CD4-positive, alpha-beta T cell treated with Interleukin-17A for 4 hours (primary cell): ENCODE measurements around the gene LTBP4.
A peak's percentile ranks its signal among the peaks of the same experiment; 100 is the strongest.
"Not testable (repeated sequence)": the region's sequence is repeated elsewhere in the genome, so short reads cannot be mapped to it uniquely, and the experiment has no call there.

Experiments
- DNase-seq: peaks from one replicate; pipeline ENCODE4 v3.0.0-alpha.2; 2020; ENCODE audit warnings: mixed read lengths

LTBP4 gene

DNA sequence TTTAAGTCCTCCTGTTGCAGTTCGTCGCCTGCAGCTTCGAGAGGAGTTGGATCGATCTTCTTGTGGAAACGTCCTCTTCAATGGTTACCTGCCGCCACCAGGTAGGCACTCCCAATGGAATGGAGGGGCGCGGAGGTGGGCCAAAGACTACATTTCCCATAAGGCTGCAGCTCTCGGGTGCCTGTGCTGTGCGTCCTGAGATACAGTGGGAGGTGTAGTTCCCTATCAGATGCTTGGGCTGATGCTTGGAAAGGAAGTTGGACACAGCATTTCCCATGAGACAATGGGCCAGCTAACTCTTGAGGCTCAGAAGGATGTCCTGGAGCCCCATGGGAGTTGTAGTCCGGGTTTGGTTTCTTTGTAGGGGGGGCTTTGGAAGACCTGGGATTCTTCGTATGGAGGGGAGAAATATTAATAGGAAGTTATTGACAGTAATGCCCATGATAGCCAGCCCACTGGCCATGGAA, 22.7 kb upstream of the LTBP4 start:
- no peak for DNase-seq

DNA sequence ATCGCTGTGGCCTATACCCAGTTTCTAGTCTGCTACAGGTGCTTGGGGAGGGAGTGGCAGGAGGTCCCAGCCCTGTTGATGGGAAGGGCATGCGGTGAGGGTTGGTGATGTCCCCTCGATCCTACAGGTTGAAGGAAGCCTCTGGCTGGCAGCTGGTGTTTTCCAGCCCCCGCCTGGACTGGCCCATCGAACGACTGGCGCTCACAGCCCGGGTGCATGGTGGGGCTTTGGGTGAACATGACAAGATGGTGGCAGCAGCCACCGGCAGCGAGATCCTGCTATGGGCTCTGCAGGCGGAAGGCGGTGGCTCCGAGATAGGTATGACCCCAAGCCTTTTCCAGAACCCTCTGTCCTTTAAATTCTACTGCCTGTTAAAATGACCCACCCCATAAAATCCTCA, 20.6 kb upstream of the LTBP4 start:
- DNase-seq: no peak

DNA sequence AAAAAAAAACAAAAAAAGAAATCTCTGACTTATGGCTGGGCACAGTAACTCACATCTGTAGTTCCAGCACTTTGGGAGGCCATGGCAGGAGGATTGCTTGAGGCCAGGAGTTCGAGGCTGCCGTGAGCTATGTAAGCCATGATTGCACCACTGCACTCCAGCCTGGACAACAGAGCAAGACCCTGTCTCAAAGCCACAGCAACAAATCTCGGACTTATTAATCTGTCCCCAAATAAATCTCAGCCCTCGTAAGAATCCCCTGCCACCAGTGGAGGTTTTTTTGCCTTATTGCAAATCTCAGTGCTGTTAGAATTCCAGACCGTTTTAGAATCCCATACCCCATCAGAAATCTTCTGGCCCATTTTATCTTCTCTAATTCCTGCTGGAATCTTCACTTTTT, 19.6 kb upstream of the LTBP4 start:
- DNase-seq: no peak

DNA sequence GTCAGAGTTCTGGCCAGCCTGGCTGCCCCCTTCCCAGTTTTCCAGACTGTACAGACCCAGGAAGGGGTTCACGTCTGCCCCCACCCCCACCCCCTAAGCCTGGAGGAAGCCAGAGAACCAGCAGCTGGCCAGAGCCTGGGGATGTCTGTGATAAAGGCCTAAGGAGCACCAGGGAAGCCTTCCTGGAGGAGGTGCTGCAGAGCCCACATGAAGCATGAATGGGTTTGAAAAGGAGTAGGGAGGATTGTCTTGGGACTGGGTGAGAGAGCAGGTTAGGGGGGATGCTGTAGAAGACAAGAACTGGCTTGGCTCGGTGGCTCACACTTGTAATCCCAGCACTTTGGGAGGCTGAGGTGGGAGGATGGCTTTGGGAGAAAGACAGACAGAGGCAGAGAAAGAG, 18.7 kb upstream of the LTBP4 start:
- DNase-seq: no peak

DNA sequence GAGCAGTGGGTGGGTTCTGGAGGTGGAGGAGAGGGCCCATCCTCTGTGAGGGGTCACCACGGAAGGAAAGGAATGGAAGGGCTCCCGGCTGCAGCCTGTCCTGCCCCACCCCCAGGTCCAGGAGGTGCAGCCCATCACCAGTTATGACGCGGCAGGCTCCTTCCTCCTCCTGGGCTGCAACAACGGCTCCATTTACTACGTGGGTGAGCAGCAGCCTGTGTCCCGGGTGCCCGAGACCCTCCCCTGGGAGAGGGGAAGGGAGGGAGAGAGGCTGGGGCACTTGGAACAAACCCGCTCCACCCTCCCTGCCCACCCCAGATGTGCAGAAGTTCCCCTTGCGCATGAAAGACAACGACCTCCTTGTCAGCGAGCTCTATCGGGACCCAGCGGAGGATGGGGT, 17.9 kb upstream of the LTBP4 start:
- no peak for DNase-seq

DNA sequence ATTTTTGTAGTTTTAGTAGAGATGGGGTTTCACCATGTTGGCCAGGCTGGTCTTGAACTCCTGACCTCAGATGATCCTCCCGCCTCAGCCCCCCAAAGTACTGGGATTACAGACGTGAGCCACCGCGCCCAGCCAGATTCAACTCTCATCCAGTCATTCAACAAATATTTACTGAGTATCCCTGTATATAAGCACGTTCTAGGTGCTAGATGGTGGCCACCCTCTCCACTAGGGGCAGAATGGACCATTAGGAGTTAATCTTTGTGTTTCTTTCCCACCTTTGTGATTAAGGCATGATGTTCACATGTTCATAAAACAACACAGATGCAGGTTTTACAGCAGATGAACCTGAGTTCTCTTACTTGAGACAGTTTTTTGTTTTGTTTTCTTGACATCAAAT, 17.2 kb upstream of the LTBP4 start:
- no peak for DNase-seq

DNA sequence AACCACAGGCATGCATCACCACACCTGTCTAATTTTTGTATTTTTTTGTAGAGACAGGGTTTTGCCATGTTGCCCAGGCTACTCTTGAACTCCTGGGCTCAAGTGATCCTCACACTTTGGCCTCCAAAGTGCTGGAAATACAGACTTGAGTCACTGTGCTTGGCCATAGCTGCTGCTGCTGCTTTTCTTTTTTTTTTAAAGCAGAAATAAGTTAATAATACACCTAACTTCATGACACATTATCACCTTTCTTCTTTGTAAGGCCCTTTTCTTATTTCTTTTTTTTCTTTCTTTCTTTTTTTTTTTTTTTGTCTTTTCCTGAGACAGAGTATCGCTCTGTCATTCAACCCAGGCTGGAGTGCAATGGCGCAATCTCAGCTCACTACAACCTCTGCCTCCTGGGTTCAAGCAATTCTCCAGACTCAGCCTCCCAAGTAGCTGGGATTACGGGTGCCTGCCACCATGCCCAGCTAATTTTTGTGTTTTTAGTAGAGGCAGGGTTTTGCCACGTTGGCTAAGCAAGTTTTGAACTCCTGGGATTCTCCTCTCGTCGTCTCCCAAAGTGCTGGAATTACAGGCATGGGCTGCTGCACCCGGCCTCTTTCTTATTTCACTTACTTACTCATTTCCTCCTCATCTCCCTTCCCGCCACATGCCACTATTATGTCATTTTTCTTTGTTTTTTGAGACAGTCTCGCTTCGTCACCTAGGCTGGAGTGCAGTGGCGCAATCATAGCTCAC, 15.8 kb upstream of the LTBP4 start:
- no peak for DNase-seq

DNA sequence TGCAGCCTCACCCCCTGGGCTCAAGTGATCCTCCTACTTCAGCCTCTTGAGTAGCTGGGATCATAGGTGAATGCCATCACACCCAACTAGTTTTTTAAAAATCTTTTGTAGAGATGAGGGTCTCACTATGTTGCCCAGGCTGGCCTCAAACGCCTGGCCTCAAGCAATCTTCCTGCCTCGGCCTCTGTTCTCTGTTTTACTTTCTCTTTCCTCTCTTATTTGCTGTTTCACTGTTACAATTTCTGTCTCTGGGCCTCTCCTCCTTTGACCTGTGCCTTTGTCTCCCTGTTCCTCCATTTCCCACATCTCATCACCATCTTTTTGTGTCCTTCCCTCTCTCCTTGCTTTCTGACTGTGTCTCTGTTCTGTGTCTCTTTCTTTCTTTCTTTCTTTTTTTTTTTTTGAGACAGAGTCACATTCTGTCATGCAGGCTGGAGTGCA, 15.2 kb upstream of the LTBP4 start:
- DNase-seq: no peak

DNA sequence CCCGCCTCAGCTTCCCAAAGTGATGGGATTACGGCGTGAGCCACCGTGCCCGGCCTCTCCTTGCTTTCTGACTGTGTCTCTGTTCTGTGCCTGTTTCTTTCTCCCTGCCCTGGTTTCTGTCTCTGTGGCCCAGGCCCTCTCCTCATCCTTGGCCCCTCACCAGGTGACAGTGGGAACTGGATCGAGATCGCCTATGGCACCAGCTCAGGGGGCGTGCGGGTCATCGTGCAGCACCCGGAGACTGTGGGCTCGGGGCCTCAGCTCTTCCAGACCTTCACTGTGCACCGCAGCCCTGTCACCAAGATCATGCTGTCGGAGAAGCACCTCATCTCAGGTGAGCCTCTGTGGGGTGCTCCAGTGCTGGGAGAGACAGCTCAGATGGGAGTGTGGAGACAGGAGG, 14.6 kb upstream of the LTBP4 start:
- no peak for DNase-seq

DNA sequence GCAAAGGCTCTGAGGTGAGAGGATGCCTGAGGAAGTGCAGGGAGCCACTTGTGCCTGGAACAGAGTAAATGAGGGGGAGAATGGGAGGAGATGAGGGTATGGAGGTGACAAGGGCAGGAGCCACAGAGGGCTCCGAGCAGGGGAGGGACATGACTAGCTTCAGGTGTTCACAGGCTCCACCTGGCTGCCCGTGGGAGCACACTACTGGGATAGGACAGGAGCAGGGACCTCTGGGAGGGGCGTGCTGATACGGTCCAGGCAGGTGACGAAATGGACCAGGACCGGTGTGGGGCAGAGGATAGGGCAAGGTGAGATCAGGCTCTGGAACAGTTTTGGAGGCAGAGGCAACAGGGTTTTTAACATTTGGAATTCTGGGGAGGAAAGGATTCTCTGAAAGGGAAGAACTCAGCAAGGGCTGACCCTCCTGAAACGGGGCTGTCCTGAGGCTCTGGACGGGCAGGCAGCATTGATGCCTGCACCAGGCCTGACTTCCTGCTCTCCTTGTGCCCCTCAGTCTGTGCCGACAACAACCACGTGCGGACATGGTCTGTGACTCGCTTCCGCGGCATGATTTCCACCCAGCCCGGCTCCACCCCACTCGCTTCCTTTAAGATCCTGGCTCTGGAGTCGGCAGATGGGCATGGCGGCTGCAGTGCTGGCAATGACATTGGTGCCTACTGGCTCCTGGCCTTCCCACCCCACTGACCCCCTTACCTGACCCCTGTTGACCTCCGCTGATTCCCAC, 12.9 kb upstream of the LTBP4 start:
- DNase-seq: no peak

DNA sequence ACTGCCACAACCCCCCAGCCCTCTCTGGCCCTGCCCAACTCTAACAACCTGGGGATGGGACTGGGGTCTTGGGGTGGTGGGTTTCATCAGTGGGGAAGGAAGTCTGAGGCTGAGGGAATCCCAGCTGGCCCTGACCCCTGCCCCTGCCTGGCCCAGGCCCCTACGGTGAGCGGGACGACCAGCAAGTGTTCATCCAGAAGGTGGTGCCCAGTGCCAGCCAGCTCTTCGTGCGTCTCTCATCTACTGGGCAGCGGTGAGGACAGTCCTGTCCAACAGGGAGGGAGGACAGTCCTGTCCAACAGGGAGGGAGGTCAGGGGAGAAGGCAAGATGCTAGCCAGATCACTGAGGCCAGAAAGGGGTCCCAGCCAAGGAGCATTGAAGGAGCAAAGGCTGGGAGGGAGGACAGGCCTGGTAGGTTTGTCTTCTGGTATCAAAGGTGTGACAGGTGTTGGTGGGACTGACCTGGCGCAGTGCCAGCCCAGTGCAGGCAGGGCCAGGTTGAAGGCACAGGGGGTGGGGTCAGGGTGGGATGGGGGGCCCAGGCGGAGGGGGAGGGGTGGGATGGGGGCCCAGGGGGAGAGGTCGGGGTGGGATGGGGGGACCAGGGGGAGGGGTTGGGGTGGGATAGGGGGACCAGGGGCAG, 12.1 kb upstream of the LTBP4 start:
- DNase-seq: no peak

DNA sequence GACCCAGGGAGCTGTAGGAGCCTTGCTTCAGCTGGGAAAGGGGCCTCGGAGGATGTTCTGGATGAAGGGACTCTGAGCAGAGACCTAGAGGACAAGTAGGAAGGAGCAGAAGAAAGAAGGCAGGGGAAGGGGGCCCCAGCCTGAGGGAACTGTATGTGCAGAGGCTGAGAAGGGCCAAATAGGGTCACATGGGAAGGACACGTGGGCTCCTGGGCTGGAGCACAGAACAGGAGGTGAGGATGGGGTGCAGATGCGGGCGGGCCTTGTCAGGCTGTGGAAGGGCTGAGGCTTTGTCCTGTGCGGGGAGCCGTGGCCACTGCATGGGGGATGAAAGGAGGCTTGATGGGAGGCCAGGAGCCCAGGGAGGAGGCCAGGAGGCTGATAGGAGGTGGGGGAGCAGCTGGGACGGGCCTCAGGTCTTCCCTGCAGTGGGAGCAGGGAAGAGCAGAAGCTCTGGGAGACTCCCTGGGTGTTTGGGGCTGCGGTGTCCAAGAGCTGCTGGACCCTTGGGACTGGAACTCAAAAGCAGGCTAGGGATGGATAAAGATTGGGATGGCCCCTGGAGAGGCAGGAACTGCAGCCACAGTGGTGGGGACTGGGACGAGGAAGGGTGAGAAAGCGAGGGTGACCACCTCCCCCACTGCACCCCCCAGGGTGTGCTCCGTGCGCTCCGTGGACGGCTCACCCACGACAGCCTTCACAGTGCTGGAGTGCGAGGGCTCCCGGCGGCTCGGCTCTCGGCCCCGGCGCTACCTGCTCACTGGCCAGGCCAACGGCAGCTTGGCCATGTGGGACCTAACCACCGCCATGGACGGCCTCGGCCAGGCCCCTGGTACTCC, 11.4 kb upstream of the LTBP4 start:
- DNase-seq: no peak

DNA sequence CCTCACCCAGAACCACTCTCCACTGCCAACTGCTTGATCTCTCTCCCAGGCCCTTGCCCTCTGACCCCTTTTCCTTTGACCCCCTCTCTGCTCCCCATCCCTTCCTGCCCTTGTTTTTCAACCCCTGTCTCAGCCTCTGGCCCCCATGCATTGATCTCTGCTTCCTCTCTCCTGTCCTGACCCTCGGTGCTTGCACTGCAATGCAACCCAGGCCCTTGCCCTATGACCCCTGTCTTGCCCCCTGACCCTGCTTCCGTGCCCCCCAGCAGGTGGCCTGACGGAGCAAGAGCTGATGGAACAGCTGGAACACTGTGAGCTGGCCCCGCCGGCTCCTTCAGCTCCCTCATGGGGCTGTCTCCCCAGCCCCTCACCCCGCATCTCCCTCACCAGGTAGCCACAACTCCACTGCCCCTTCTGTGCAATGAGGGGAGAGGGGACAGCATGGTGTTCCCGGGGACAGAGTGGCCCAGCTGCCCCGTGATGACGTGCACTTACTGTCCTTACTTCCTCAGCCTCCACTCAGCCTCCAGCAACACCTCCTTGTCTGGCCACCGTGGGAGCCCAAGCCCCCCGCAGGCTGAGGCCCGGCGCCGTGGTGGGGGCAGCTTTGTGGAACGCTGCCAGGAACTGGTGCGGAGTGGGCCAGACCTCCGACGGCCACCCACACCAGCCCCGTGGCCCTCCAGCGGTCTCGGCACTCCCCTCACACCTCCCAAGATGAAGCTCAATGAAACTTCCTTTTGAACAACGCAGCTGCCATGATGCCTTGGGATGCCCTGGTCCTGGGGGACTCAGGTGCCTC, 10.5 kb upstream of the LTBP4 start:
- no peak for DNase-seq

DNA sequence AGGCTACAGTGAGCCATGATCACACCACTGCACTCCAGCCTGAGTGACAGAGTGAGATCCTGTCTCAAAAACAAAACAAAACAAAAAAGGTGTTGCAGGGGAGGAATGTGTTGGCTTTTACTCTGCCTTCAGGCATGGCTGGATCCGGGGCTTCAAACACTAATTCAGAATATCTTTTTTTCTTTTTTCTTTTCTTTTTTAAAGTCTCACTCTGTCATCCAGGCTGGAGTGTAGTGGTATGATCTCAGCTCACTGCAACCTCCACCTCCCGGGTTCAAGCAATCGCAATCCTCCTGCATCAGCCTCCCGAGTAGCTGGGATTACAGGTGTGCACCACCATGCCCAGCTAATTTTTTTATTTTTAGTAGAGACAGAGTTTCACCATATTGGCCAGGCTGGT, 9.4 kb upstream of the LTBP4 start:
- not testable (repeated sequence) for DNase-seq

DNA sequence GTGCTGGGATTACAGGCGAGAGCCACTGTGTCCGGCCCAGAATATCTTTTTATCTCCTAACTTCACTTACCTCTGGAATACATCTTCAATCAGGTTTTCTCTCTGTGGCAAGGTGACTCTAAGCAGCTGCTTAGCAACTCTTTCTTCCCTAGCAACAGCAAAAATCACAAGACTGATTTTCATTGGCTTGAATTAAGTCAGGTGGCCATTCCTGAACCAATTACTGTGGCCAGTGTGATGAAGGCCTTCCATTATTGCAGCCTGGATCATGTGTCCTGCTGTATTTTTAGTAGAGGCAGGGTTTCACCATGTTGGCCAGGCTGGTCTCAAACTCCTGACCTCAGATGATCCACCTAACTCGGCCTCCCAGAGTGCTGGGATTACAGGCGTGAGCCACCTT, 9.0 kb upstream of the LTBP4 start:
- DNase-seq: no peak

DNA sequence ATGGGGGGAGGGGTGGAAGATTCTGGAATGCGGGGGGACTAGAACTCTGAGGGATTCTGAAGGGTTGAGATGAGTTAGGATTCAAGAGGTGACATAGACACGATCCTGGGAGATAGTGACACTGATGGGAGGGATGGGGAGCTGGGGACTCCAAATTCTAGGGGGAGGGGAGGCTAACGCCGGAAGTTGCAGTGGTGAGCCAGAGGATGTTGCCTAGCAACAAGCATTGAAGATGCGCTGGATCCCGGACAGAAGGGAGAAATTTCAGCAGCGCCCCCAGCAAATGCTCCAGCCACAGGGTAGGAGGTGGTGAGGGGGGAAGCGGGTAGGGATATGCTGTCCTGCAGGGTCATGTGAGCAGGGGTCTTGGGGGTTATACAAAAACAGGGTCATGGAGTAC, 6.9 kb upstream of the LTBP4 start:
- DNase-seq: no peak

DNA sequence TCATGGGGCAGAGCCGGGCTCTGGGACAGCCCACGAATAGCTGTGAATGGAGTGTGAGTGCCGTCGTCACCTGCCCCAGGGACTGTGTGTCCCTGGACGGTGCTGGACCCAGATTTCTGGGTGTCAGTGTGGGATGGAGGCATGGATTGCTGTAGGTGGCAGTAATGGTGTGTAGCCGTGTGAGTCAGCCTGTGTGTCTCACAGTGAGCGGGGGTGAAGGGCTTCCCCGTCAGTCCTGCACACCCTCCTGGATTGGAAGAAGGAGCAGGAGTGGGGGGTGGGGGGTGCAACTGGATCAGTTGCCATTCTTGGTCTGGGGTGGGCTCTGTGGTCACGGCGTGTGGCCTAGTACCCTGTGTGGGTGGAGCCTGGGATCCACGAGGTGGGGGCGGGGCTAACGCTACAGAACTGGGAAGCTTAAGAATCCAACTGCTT, 6.5 kb upstream of the LTBP4 start:
- DNase-seq: no peak

DNA sequence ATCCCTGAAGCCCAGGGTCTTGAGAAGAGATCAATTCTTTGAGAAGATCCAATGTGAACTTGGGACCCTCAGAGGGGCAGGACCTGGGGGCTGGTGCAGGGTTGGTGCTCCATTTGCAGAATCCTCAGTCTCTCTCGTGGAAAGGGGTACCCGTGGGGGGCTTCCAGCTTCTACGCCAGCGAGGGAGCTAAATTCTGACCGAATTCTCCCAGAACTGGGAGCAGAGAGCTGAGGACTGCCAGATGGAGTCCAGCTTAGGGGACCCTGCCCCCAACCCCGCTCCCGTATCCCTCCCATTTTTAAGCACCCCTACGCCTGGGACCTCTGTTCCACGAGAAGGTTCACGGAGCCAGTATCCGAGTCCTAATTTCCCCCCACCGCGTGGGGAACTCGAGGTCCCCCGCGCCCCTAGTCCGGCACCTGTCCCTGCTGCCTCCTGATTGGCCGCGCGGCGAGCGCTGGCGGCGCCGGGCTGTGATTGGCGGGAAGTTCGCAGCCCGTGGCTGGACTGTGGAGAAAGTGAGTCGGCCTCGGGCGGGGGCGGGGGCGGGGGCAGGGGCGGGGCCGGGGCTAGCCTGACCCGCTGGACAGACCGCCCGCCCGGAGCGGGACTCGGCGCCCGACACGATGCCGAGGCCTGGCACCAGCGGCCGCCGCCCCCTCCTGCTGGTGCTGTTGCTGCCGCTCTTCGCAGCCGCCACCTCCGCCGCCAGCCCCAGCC, 4.4 kb upstream of the LTBP4 start:
- no peak for DNase-seq

DNA sequence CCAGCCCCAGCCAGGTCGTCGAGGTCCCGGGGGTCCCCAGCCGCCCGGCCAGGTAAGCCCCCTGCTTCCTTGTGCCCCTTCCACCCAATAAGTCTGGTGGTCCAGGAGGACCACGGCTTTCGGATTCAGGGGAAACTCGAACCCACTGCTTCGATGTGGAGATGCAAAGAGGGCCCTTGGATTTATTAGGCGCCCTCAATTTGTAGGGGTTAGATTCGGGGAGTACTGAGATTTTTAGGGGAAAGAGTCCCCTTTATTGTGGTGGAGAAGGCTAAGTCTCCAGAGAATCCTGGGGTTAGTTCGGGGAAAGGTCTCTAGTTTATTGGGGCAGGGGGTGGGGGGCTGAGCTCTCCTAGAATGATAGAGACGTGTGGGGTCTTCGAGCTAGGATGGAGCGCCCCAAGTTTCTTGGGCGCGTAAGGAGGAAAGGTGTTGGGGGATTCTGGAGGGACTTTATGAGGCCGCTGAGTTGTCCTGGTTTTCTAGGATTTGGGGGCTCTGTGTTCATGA, 3.8 kb upstream of the LTBP4 start:
- DNase-seq: no peak

DNA sequence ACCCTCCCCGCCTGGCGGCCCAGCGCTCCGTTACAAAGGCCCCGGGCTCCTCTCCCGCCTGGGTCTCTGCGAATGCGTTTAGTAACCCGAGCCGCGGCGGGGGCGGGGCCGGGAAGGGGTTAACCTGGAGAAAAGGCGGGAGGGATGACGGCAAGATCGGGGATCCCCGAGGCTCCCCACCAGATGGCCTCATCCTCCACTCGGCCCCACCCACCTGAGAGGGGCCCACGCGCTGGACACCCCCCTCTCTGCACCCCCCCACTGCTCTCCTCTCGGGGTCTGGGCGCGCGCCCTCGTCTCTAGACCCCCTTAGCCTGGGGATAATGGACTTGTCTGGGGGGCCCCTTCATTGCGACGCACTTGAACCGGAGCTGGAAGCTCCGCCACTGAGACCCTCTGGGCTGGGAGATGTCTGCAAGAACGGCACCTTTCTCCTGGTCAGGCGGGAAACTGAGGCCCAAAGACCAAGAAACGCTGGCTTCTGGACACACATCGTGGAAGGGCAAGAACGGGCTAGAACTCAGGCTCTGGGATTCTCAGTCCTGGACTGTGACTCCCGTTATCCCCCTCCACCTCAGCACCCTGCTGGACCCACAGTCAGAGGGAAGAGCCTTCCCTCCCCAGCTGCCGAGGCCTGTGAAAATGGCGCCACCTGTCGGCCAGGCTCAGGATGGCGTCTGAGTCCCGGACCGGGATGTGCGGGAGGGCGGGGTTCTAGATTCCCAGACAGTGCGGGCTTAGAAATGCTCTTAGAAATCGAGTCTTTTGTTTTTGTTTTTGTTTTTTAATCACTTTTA, 2.9 kb upstream of the LTBP4 start:
- DNase-seq: peak; percentile 87
